Suprapubic skin (tissue), 4 donors: ENCODE data around the gene INPP1.

ENCODE experiments used
- CTCF ChIP-seq, 2 donors: fragments of 200-600 bp in 1 of 2; fragments of 450-650 bp in 1 of 2; sonication (generic) in 1 of 2; IDR thresholded peaks; one replicate each; pipeline ENCODE4 v1.5.1; 2016 to 2019; ENCODE audit warnings: antibody characterized with exemption in 2 of 2, mild to moderate bottlenecking in 1 of 2, moderate library complexity in 1 of 2
- EP300 ChIP-seq: sonication (generic); formaldehyde crosslinking; IDR thresholded peaks from one replicate; pipeline ENCODE4 v1.6.1; 2017; ENCODE audit warnings: antibody characterized with exemption
- POLR2AphosphoS5 ChIP-seq, 3 donors: sonication (generic); formaldehyde crosslinking; IDR thresholded peaks; one replicate each; pipeline ENCODE4 v1.6.1; 2017; ENCODE audit warnings: antibody characterized with exemption in 3 of 3

- TF ChIP-seq CTCF (IDR thresholded peaks at IDR 0.05) (no peak), POLR2AphosphoS5 (IDR thresholded peaks at IDR 0.05) (no peak), EP300 (no peak)
These were observed 70.0 kb downstream of the INPP1 start for GRCh38 chr2:190413421-190413820.
